ENCODE data around the gene PUSL1.
A peak's percentile ranks its signal among the peaks of the same experiment; 100 is the strongest.

PUSL1 gene

GRCh38 chr1:1342061-1342562, 33.7 kb downstream of the PUSL1 start:
- DNase-seq (ENCODE audit: extremely low read depth, insufficient read length), result no peak
- no peak for TF ChIP-seq CTCF (IDR thresholded peaks at IDR 0.05; ENCODE audit: insufficient read depth, low read length, poor library complexity, severe bottlenecking)
- Histone ChIP-seq H3K27me3 (replicated peaks; ENCODE audit: control insufficient read depth, insufficient read depth, low read length) (no peaks in the 10 kb centered on the region), H3K36me3 (ENCODE audit: control insufficient read depth, insufficient read depth, low read length) (peaks cover 4% of the 10 kb centered on the region; the same call in 1 of the 2 replicates), H3K4me3 (replicated peaks; ENCODE audit: low read depth, low read length) (no peak overlapping the region)

GRCh38 chr1:1342584-1343115, 34.3 kb downstream of the PUSL1 start:
- Histone ChIP-seq H3K36me3 (ENCODE audit: control insufficient read depth, insufficient read depth, low read length) (peaks cover 4% of the 10 kb centered on the region; the same call in 1 of the 2 replicates), H3K4me3 (replicated peaks; ENCODE audit: low read depth, low read length) (no peak overlapping the region), H3K27me3 (replicated peaks; ENCODE audit: control insufficient read depth, insufficient read depth, low read length) (no peaks in the 10 kb centered on the region)
- DNase-seq (ENCODE audit: extremely low read depth, insufficient read length), result no peak
- TF ChIP-seq CTCF (IDR thresholded peaks at IDR 0.05; ENCODE audit: insufficient read depth, low read length, poor library complexity, severe bottlenecking), result no peak

- TF ChIP-seq CTCF (IDR thresholded peaks at IDR 0.05; ENCODE audit: insufficient read depth, low read length, poor library complexity, severe bottlenecking), result no peak
- H3K36me3 ChIP-seq (ENCODE audit: control insufficient read depth, insufficient read depth, low read length), result peaks cover 4% of the 10 kb centered on the region; the same call in 1 of the 2 replicates
- no peak overlapping the region for H3K4me3 ChIP-seq (replicated peaks; ENCODE audit: low read depth, low read length)
- DNase-seq (ENCODE audit: extremely low read depth, insufficient read length), result no peak
- H3K27me3 ChIP-seq (replicated peaks; ENCODE audit: control insufficient read depth, insufficient read depth, low read length), result no peaks in the 10 kb centered on the region
Measured at GRCh38 chr1:1343811-1344421, 35.5 kb downstream of the PUSL1 start.

GRCh38 chr1:1344655-1345361, 36.4 kb downstream of the PUSL1 start:
- no peak for DNase-seq (ENCODE audit: extremely low read depth, insufficient read length)
- Histone ChIP-seq H3K27me3 (replicated peaks; ENCODE audit: control insufficient read depth, insufficient read depth, low read length) (no peaks in the 10 kb centered on the region), H3K36me3 (ENCODE audit: control insufficient read depth, insufficient read depth, low read length) (peaks cover 4% of the 10 kb centered on the region; the same call in 1 of the 2 replicates), H3K4me3 (replicated peaks; ENCODE audit: low read depth, low read length) (no peak overlapping the region)
- peak; percentile 56 for TF ChIP-seq CTCF (IDR thresholded peaks at IDR 0.05; ENCODE audit: insufficient read depth, low read length, poor library complexity, severe bottlenecking)

- no peaks in the 10 kb centered on the region for H3K27me3 ChIP-seq (replicated peaks; ENCODE audit: control insufficient read depth, insufficient read depth, low read length)
- no peak overlapping the region for H3K4me3 ChIP-seq (replicated peaks; ENCODE audit: low read depth, low read length)
- TF ChIP-seq CTCF (IDR thresholded peaks at IDR 0.05; ENCODE audit: insufficient read depth, low read length, poor library complexity, severe bottlenecking), result no peak
- no peak for DNase-seq (ENCODE audit: extremely low read depth, insufficient read length)
- peaks cover 4% of the 10 kb centered on the region; the same call in 1 of the 2 replicates for H3K36me3 ChIP-seq (ENCODE audit: control insufficient read depth, insufficient read depth, low read length)
Measured at GRCh38 chr1:1345384-1345783, 37.0 kb downstream of the PUSL1 start.

Data from GM06990 (cell line).